Measurements from ENCODE around the gene NPC1.

- TF ChIP-seq POLR2A (IDR thresholded peaks at IDR 0.05; ENCODE audit: borderline replicate concordance, extremely low read depth, insufficient read depth, insufficient read length) (no peak), EZH2phosphoT487 (IDR thresholded peaks at IDR 0.05; ENCODE audit: borderline replicate concordance) (no peak)
Measured at GRCh38 chr18:23504720-23505119, 81.6 kb downstream of the NPC1 start.
